Right atrium auricular region (tissue), 2 donors: Measurements from ENCODE around the gene MYO15B. TPM values are rescaled to one million over a fixed set of nuclear protein-coding genes. Genes with fewer than 3 reads are reported as not detected.

Experiments used
- DNase-seq: peaks from one replicate; pipeline ENCODE4 v3.0.0-alpha.2; 2019; ENCODE audit warnings: low spot score
- H3K27ac ChIP-seq, 2 donors: fragments of 200-600 bp; sonication (generic); 1 replicate in 1 of 2; 2 replicates in 1 of 2; pipeline ENCODE4 v1.5.1; 2016 to 2019
- H3K27me3 ChIP-seq, 2 donors: fragments of 200-600 bp; sonication (generic); one replicate each; pipeline versions ENCODE4 v1.5.1 to v1.6.0; 2017 to 2019
- H3K36me3 ChIP-seq: fragments of 200-600 bp; sonication (generic); one replicate; pipeline ENCODE4 v1.5.1; 2016
- H3K4me1 ChIP-seq, 2 donors: fragments of 200-600 bp; sonication (generic); one replicate each; pipeline versions ENCODE4 v1.5.1 to v1.6.0; 2017 to 2019
- H3K4me3 ChIP-seq, 2 donors: fragments of 200-600 bp; sonication (generic); 1 replicate in 1 of 2; 2 replicates in 1 of 2; pipeline ENCODE4 v1.5.1; 2017 to 2019; ENCODE audit warnings: mild to moderate bottlenecking in 1 of 2, moderate library complexity in 1 of 2
- H3K9me3 ChIP-seq, 2 donors: fragments of 200-600 bp; sonication (generic); one replicate each; pipeline ENCODE4 v1.5.1; 2019
- CTCF ChIP-seq, 2 donors: fragments of 200-600 bp; sonication (generic); IDR thresholded peaks; one replicate each; pipeline ENCODE4 v1.5.1; 2019; ENCODE audit warnings: antibody characterized with exemption in 2 of 2
- total RNA-seq, 2 donors: library from RNA; depleted of rRNA; stranded (reverse); fragments of >200 nt; gene quantifications; one replicate each; pipeline ENCODE4 v1.1.0, GENCODE V29; 2016

MYO15B gene
- total RNA-seq, 2 donors from 2014 or later: 29.3 to 34.3 TPM

GRCh38 chr17:75670868-75671267, 83.3 kb downstream of the MYO15B start:
- H3K36me3 ChIP-seq: peaks cover 55% of the 10 kb centered on the region
- no peak overlapping the region for H3K27ac ChIP-seq
- no peaks in the 10 kb centered on the region for H3K9me3 ChIP-seq
- H3K4me1 ChIP-seq: peaks cover 0 to 34% of the 10 kb centered on the region in 2 donors
- no peaks in the 10 kb centered on the region for H3K27me3 ChIP-seq
- DNase-seq: no peak
- TF ChIP-seq CTCF (IDR thresholded peaks at IDR 0.05): no peak
- H3K4me3 ChIP-seq: no peak overlapping the region

- Histone ChIP-seq H3K27ac (no peak overlapping the region), H3K9me3 (no peaks in the 10 kb centered on the region), H3K27me3 (no peaks in the 10 kb centered on the region), H3K36me3 (peaks cover 55% of the 10 kb centered on the region), H3K4me3 (no peak overlapping the region), H3K4me1 (peaks cover 0 to 26% of the 10 kb centered on the region in 2 donors)
- no peak for TF ChIP-seq CTCF (IDR thresholded peaks at IDR 0.05)
- no peak for DNase-seq
Measured at GRCh38 chr17:75672011-75672410, 84.4 kb downstream of the MYO15B start.

GRCh38 chr17:75673487-75673886, 85.9 kb downstream of the MYO15B start:
- H3K36me3 ChIP-seq: peaks cover 60% of the 10 kb centered on the region
- no peaks in the 10 kb centered on the region for H3K9me3 ChIP-seq
- H3K4me3 ChIP-seq: no peak overlapping the region
- H3K27me3 ChIP-seq: no peaks in the 10 kb centered on the region
- TF ChIP-seq CTCF (IDR thresholded peaks at IDR 0.05): no peak
- no peak for DNase-seq
- peaks cover 0 to 16% of the 10 kb centered on the region in 2 donors for H3K4me1 ChIP-seq
- no peak overlapping the region for H3K27ac ChIP-seq

Other genes with a start within 250 kb of the MYO15B start
- gene GRB2, start 182.1 kb upstream of the MYO15B start, total RNA-seq: 100 to 1,000 TPM in 1 of 2 donors, 10 to 100 TPM in 1; 80.8 to 112 TPM
- gene TMEM94, start 131.2 kb upstream of the MYO15B start, total RNA-seq: 10 to 100 TPM; 56.3 to 61.6 TPM
- 10 to 100 TPM; 18.3 to 28.7 TPM for gene CASKIN2, start 72.3 kb upstream of the MYO15B start, total RNA-seq
- gene TSEN54, start 71.3 kb upstream of the MYO15B start, total RNA-seq: 10 to 100 TPM in 1 of 2 donors, 1 to 10 TPM in 1; 9.6 to 13.8 TPM
- 1 to 10 TPM; 4.1 to 8.5 TPM for gene LLGL2, start 62.1 kb upstream of the MYO15B start, total RNA-seq
- 10 to 100 TPM in 1 of 2 donors, 1 to 10 TPM in 1; 6.4 to 12.0 TPM for gene SMIM5, start 45.6 kb downstream of the MYO15B start, total RNA-seq
- 1 to 10 TPM; 6.2 to 7.1 TPM for gene RECQL5, start 79.4 kb downstream of the MYO15B start, total RNA-seq
- gene SAP30BP, start 79.5 kb downstream of the MYO15B start, total RNA-seq: 10 to 100 TPM; 28.5 to 44.6 TPM
- gene ITGB4, start 133.7 kb downstream of the MYO15B start, total RNA-seq: 10 to 100 TPM; 11.1 to 37.5 TPM
- gene GALK1, start 177.4 kb downstream of the MYO15B start, total RNA-seq: 10 to 100 TPM; 19.6 to 21.0 TPM
- gene UNK, start 197.0 kb downstream of the MYO15B start, total RNA-seq: 10 to 100 TPM; 18.8 to 25.3 TPM